GM10248 (cell line): Measurements from ENCODE around the gene SETSIP.
"Not testable (repeated sequence)": the region's sequence is repeated elsewhere in the genome, so short reads cannot be mapped to it uniquely, and the experiment has no call there.

Source experiments
- CTCF ChIA-PET: fragments of 300-600 bp; sonication (Branson Sonifier 250); formaldehyde crosslinking; extraction: SDS; loops from one replicate; lab custom pipeline; 2021; ENCODE audit warnings: antibody characterized with exemption; lab: Yijun Ruan, JAX
- POLR2A ChIA-PET: fragments of 350-650 bp; sonication (Branson Sonifier 250); formaldehyde crosslinking; extraction: SDS; loops from one replicate; lab custom pipeline; 2020; ENCODE audit warnings: antibody characterized with exemption; lab: Yijun Ruan, JAX
- DNase-seq: peaks from one replicate; pipeline ENCODE4 v3.0.0; 2012; ENCODE audit errors: extremely low spot score
- CTCF ChIP-seq: IDR thresholded peaks from 2 replicates; pipeline ENCODE4 v1.5.1; 2012; ENCODE audit warnings: mild to moderate bottlenecking, low read depth; ENCODE audit errors: extremely low read depth, missing control alignments, control extremely low read depth

Gene SETSIP

DNA sequence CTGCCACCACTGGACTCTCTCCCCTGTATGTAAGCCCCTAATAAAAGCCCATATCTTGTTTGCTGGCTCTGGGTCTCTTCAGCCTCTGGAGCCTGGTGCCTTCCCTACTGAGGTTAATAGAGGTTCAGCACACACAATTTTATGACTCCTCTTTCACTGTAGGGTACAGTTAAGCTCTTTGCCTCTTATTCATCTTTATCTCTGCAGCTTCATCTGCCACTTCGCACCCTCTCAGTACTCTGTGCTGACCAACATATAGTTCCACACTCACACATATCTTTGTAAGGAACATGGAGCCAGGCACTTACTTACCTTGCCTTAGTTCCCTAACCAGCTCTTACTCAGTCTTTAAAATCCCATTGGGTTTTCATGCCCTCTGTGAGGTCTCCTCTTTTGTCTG, 9.4 kb upstream of the SETSIP start:
- CTCF ChIA-PET = no interaction called here
- POLR2A ChIA-PET = interaction anchor here (0.6 kb wide), 1 partner anchor 32 kb away, joined by 5 read pairs; no protein-coding TSS in a partner anchor
- DNase-seq = no peak
- TF ChIP-seq CTCF = no peak

DNA sequence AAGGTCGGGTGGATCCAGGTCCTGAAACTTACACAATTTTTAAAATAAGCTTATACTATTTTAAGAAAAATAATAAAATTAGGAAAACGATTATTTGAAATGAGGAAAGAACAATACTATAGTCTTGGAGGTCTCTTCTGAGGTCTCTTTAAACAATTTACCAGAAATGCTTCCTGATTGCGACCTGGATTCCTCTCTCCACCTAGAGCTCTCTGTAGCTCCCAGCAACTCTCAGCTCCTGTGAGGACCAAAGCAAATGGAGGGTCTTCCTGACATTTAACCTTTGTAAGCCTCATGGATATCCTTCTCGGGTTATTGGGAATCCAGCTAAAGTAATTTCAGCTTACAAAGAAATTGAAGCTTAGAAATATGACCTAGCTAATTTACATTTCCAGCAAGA, 5.8 kb upstream of the SETSIP start:
- DNase-seq = peak; percentile 17
- CTCF ChIA-PET = interaction anchor here (1.1 to 1.4 kb wide), 2 partner anchors 11 to 39 kb away, joined by 3 read pairs; no protein-coding TSS in a partner anchor
- POLR2A ChIA-PET = interaction anchor here (0.6 kb wide), 1 partner anchor 1499 kb away, joined by 4 read pairs; no protein-coding TSS in a partner anchor
- no peak for TF ChIP-seq CTCF

DNA sequence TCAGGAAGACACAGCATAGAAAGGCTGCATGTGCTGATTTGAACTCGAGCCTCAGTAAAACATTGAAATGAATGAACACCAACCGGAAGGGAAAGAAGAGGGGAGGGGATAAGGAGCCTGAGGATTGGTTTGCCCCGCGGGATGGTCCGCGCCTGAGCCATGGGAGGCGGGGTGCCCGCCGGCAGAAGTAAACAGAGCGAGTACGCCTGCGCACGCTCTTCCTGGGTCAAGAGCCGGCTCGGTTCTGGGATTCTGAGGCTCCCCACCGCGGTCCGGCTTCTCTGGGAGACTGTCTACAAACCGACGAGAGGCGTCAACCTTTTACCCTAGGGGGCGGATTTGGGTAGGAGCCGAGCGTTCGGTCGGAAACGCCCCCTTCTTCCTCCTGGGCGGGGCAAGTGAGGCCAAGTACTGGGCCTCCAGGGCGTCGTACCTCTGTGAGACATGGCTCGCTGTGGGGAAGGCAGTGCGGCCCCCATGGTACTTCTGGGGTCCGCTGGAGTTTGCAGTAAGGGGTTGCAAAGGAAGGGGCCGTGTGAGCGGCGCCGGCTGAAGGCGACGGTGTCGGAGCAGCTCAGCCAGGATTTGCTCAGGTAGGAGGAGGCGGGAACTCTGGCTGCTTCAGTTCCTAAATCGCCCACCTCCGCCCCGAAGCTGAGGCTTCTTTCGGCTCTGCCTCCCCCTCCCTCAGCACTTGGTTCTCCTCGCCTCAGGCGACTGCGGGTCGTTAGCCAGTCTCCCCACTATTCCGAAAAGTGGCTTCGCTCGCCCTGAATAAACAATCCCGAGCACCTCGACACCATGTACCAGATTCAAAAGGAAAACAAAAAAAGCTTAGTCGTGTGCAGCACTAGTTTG, 5.1 kb upstream of the SETSIP start, which contains the start of gene BTBD8:
BTBD8 (plus strand) TSS at position 218 of the 858 bp plus-strand sequence; CDS start at position 445, 227 bp downstream.
- ChIA-PET POLR2A (interaction anchor here (0.6 kb wide), 1 partner anchor 1500 kb away, joined by 4 read pairs; no protein-coding TSS in a partner anchor), CTCF (interaction anchor here (1.1 to 1.4 kb wide), 2 partner anchors 11 to 38 kb away, joined by 3 read pairs; no protein-coding TSS in a partner anchor)
- no peak for TF ChIP-seq CTCF
- DNase-seq = peak; percentile 79

GRCh38 chr1:92079441-92079840, 4.2 kb upstream of the SETSIP start:
- no peak for DNase-seq
- ChIA-PET POLR2A (no interaction called here), CTCF (no interaction called here)
- no peak for TF ChIP-seq CTCF

DNA sequence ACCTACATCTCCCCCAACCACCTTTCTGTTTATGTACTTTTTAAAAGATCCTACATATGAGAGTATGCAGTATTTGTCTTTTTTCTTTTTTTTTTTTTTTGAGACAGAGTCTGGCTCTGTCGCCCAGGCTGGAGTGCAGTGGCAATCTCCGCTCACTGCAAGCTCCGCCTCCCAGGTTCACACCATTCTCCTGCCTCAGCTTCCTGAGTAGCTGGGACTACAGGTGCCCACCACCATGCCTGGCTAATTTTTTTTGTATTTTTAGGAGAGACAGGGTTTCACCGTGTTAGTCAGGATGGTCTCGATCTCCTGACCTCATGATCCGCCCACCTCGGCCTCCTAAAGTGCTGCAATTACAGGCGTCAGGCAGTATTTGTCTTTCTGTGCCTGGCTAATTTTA, 2.9 kb upstream of the SETSIP start:
- POLR2A ChIA-PET, DNase-seq: not testable (repeated sequence)
- CTCF ChIA-PET = interaction anchor here (1.2 kb wide), 1 partner anchor 8 kb away, joined by 4 read pairs; no protein-coding TSS in a partner anchor

DNA sequence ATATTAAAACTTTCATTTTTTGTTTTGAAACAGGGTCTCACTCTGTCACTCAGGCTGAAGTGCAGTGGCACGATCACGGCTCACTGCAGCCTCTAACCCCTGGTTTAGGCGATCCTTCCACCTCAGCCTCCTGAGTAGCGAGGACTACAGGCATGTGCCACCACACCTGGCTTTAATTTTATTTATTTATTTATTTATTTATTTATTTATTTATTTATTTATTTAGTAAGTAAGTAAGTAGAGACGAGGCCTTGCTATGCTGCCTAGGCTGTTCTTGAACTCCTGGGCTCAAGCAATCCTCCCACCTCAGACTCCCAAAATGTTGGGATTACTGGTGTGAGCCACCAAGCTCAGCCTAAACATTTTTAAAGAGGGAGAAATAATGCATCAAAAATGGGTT, 1.2 kb upstream of the SETSIP start:
- POLR2A ChIA-PET = no interaction called here
- CTCF ChIA-PET = no interaction called here
- no peak for DNase-seq
- TF ChIP-seq CTCF = no peak

DNA sequence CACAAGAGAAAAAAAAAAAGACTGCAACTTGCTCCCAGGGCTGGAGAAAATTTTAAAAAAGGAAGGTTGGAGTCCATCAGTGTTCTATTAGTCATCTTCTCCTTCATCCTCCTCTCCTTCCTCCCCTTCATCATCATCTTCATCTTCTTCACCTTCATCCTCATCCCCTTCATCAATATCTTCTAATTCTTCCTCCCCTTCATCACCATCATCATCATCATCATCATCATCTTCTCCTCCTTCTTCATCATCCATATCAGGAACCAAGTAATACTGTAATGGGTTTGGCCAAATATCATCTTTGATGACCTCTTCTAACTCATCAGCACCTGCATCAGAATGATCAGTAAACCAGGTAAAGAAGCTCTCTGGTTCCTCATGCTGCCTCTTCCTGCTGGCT, 765 bp downstream of the SETSIP start:
- POLR2A ChIA-PET, DNase-seq: not testable (repeated sequence)

More for the DNA sequence above, 765 bp downstream of the SETSIP start:
- CTCF ChIA-PET = not testable (repeated sequence)
